Endothelial cell of hepatic sinusoid (primary cell): Measurements from ENCODE around the gene C10orf53.
"Not testable (repeated sequence)": the region's sequence is repeated elsewhere in the genome, so short reads cannot be mapped to it uniquely, and the experiment has no call there.

Source experiments
- in situ Hi-C: cut with HindIII; loops from 2 replicates; pipeline ENCODE4 v1.10.0; 2017; ENCODE audit warnings: low sequenced_read_pairs

Gene C10orf53

GRCh38 chr10:49686651-49687050, 7.2 kb downstream of the C10orf53 start:
- in situ Hi-C loops = no loop called here

- in situ Hi-C loops = no loop called here
These were observed 8.9 kb downstream of the C10orf53 start for GRCh38 chr10:49688261-49688846.

- in situ Hi-C loops = no loop called here
These were observed 9.5 kb downstream of the C10orf53 start for GRCh38 chr10:49688920-49689319.

- in situ Hi-C loops = no loop called here
These were observed 10.5 kb downstream of the C10orf53 start for GRCh38 chr10:49689882-49690510.

GRCh38 chr10:49690698-49691356, 11.4 kb downstream of the C10orf53 start:
- in situ Hi-C loops = no loop called here

- in situ Hi-C loops = no loop called here
These were observed 12.1 kb downstream of the C10orf53 start for GRCh38 chr10:49691588-49691987.

GRCh38 chr10:49694466-49694865, 15.0 kb downstream of the C10orf53 start:
- in situ Hi-C loops = no loop called here

GRCh38 chr10:49696311-49696710, 16.9 kb downstream of the C10orf53 start:
- in situ Hi-C loops = no loop called here

GRCh38 chr10:49698679-49699078, 19.2 kb downstream of the C10orf53 start:
- in situ Hi-C loops = no loop called here

- in situ Hi-C loops = no loop called here
These were observed 20.8 kb downstream of the C10orf53 start for GRCh38 chr10:49700211-49700610.

- in situ Hi-C loops = no loop called here
These were observed 21.5 kb downstream of the C10orf53 start for GRCh38 chr10:49700997-49701396.

GRCh38 chr10:49707585-49707984, 28.1 kb downstream of the C10orf53 start:
- in situ Hi-C loops = no loop called here

- in situ Hi-C loops = no loop called here
These were observed 30.5 kb downstream of the C10orf53 start for GRCh38 chr10:49709934-49710333.

GRCh38 chr10:49710966-49711365, 31.5 kb downstream of the C10orf53 start:
- in situ Hi-C loops = no loop called here

GRCh38 chr10:49711481-49711880, 32.0 kb downstream of the C10orf53 start:
- in situ Hi-C loops = no loop called here

GRCh38 chr10:49713266-49713665, 33.8 kb downstream of the C10orf53 start:
- in situ Hi-C loops = no loop called here

GRCh38 chr10:49715157-49715556, 35.7 kb downstream of the C10orf53 start:
- in situ Hi-C loops = not testable (repeated sequence)

- in situ Hi-C loops = no loop called here
These were observed 47.1 kb downstream of the C10orf53 start for GRCh38 chr10:49726593-49726992.

- in situ Hi-C loops = no loop called here
These were observed 54.4 kb downstream of the C10orf53 start for GRCh38 chr10:49733866-49734265.

- in situ Hi-C loops = no loop called here
These were observed 55.2 kb downstream of the C10orf53 start for GRCh38 chr10:49734676-49735075.

- in situ Hi-C loops = no loop called here
These were observed 55.7 kb downstream of the C10orf53 start for GRCh38 chr10:49735161-49735560.

- in situ Hi-C loops = no loop called here
These were observed 56.6 kb downstream of the C10orf53 start for GRCh38 chr10:49735848-49736563.
